Fibroblast of lung (primary cell): ENCODE results near the gene SEMA6A.

Experiments
- EZH2 ChIP-seq: IDR thresholded peaks from 2 replicates; pipeline ENCODE4 v1.5.1; 2012; ENCODE audit warnings: low read length, control low read depth, mild to moderate bottlenecking; ENCODE audit errors: missing control alignments
- TF ChIP-seq, protein P1 (sequence below), 2 donors: IDR thresholded peaks in 1 of 2; conservative IDR thresholded peaks in 1 of 2; 1 replicate in 1 of 2; 2 replicates in 1 of 2; pipeline ENCODE4 v1.5.1; 2011 to 2012; ENCODE audit warnings: low read length in 2 of 2, control low read depth in 1 of 2, inconsistent platforms in 1 of 2, low read depth in 1 of 2, mild to moderate bottlenecking in 1 of 2

DNA sequence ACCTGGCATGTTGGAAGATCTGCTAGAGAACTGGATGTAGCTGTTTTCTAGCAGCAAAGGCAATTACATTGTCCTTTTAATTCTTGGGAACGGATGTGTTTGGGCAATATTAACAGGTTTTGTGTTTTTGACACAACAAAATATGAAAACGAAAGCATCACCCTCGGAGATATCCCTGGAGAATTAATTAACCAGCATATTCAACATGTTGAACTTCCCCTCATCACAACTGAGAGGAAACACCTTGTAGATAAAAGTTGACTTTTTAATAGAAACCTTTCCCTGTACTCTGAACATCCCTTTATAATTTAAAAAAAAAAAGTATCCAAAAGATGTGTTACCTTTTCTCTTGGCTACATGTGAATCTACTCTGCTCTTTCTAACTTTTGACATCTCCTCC, 13.0 kb downstream of the SEMA6A start:
- TF ChIP-seq, protein P1, sequence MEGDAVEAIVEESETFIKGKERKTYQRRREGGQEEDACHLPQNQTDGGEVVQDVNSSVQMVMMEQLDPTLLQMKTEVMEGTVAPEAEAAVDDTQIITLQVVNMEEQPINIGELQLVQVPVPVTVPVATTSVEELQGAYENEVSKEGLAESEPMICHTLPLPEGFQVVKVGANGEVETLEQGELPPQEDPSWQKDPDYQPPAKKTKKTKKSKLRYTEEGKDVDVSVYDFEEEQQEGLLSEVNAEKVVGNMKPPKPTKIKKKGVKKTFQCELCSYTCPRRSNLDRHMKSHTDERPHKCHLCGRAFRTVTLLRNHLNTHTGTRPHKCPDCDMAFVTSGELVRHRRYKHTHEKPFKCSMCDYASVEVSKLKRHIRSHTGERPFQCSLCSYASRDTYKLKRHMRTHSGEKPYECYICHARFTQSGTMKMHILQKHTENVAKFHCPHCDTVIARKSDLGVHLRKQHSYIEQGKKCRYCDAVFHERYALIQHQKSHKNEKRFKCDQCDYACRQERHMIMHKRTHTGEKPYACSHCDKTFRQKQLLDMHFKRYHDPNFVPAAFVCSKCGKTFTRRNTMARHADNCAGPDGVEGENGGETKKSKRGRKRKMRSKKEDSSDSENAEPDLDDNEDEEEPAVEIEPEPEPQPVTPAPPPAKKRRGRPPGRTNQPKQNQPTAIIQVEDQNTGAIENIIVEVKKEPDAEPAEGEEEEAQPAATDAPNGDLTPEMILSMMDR (conservative IDR thresholded peaks at IDR 0.05 in 1 of 2, IDR thresholded peaks at IDR 0.05 in 1 of 2; ENCODE audit: low read depth in 1 of 2, low read length in 2 of 2) = no peak
- no peak for TF ChIP-seq EZH2
